Stimulated activated naive CD8-positive, alpha-beta T cell treated with anti-CD3 and anti-CD28 coated beads, Interleukin-15, Interleukin-2, amounts not matched to agents 100 U/mL and 50 U/mL, for 24 hours (primary cell): ENCODE measurements around the gene MGME1.

Experiments
- ATAC-seq: fragments of 150-1000 bp; cut with Tn5 transposase; one replicate; pipeline ENCODE4 v1.10.0; 2021
- DNase-seq: peaks from one replicate; pipeline ENCODE4 v3.0.0; 2021

MGME1 gene

GRCh38 chr20:17940224-17940971, 28.4 kb upstream of the MGME1 start:
- no peak for DNase-seq
- no peak for ATAC-seq

GRCh38 chr20:17941087-17941825, 27.6 kb upstream of the MGME1 start:
- ATAC-seq = no peak

GRCh38 chr20:17941826-17942196, 27.0 kb upstream of the MGME1 start:
- no peak for DNase-seq
- no peak for ATAC-seq

More at GRCh38 chr20:17941087-17941825, 27.6 kb upstream of the MGME1 start:
- DNase-seq = no peak

GRCh38 chr20:17943343-17943742, 25.5 kb upstream of the MGME1 start:
- no peak for ATAC-seq

GRCh38 chr20:17944854-17945474, 23.9 kb upstream of the MGME1 start:
- ATAC-seq (no peak), DNase-seq (no peak)

More at GRCh38 chr20:17943343-17943742, 25.5 kb upstream of the MGME1 start:
- DNase-seq = no peak

GRCh38 chr20:17946040-17946439, 22.8 kb upstream of the MGME1 start:
- ATAC-seq = no peak
- no peak for DNase-seq

- ATAC-seq = no peak
- no peak for DNase-seq
Observed at GRCh38 chr20:17946572-17947473, 22.0 kb upstream of the MGME1 start.

- no peak for DNase-seq
- no peak for ATAC-seq
Observed at GRCh38 chr20:17947474-17947815, 21.4 kb upstream of the MGME1 start.

GRCh38 chr20:17948442-17948841, 20.4 kb upstream of the MGME1 start:
- ATAC-seq = no peak
- no peak for DNase-seq

- DNase-seq (no peak), ATAC-seq (no peak)
Observed at GRCh38 chr20:17949899-17950298, 18.9 kb upstream of the MGME1 start.

- ATAC-seq = no peak
- no peak for DNase-seq
Observed at GRCh38 chr20:17950670-17951069, 18.1 kb upstream of the MGME1 start.

GRCh38 chr20:17951323-17951722, 17.5 kb upstream of the MGME1 start:
- ATAC-seq = no peak

GRCh38 chr20:17952692-17953684, 15.8 kb upstream of the MGME1 start:
- DNase-seq = no peak
- ATAC-seq = no peak

More at GRCh38 chr20:17951323-17951722, 17.5 kb upstream of the MGME1 start:
- DNase-seq = no peak

GRCh38 chr20:17953935-17954334, 14.9 kb upstream of the MGME1 start:
- no peak for ATAC-seq
- DNase-seq = no peak

- peak; percentile 40 for ATAC-seq
Observed at GRCh38 chr20:17955302-17955701, 13.5 kb upstream of the MGME1 start.

GRCh38 chr20:17956099-17956685, 12.6 kb upstream of the MGME1 start:
- DNase-seq = no peak
- no peak for ATAC-seq

More at GRCh38 chr20:17955302-17955701, 13.5 kb upstream of the MGME1 start:
- DNase-seq = no peak

- DNase-seq (no peak), ATAC-seq (no peak)
Observed at GRCh38 chr20:17957505-17958363, 11.1 kb upstream of the MGME1 start.

GRCh38 chr20:17958373-17959256, 10.2 kb upstream of the MGME1 start:
- no peak for ATAC-seq
- DNase-seq = no peak

GRCh38 chr20:17959257-17959627, 9.6 kb upstream of the MGME1 start:
- no peak for ATAC-seq

More at GRCh38 chr20:17959257-17959627, 9.6 kb upstream of the MGME1 start:
- no peak for DNase-seq
